RWPE2 (cell line): ENCODE data around the gene VIPR2.
"Not testable (repeated sequence)": the region's sequence is repeated elsewhere in the genome, so short reads cannot be mapped to it uniquely, and the experiment has no call there.

Experiments used
- ATAC-seq: fragments of 200-7000 bp; cut with Tn5 transposase; 3 replicates; pipeline ENCODE4 v1.9.1; 2021; ENCODE audit warnings: low read depth
- DNase-seq: peaks from one replicate; pipeline ENCODE4 v3.0.0-alpha.2; 2020; ENCODE audit warnings: low spot score
- H3K27ac ChIP-seq: fragments of 450-650 bp; 2 replicates; pipeline ENCODE4 v1.5.1; 2017; ENCODE audit warnings: mild to moderate bottlenecking; ENCODE audit not compliant: poor library complexity, severe bottlenecking
- H3K27me3 ChIP-seq: fragments of 250-450 bp; sonication (Bioruptor Pico); 2 replicates; pipeline ENCODE4 v1.5.1; 2021; ENCODE audit warnings: mild to moderate bottlenecking, moderate library complexity; ENCODE audit not compliant: insufficient read depth, poor library complexity, severe bottlenecking
- H3K36me3 ChIP-seq: fragments of 250-450 bp; sonication (Bioruptor Pico); 2 replicates; pipeline ENCODE4 v1.5.1; 2020; ENCODE audit warnings: low read depth, mild to moderate bottlenecking, moderate library complexity
- H3K4me1 ChIP-seq: fragments of 250-450 bp; sonication (Bioruptor Pico); 2 replicates; pipeline ENCODE4 v1.5.1; 2021; ENCODE audit warnings: mild to moderate bottlenecking, moderate library complexity; ENCODE audit not compliant: insufficient read depth, poor library complexity, severe bottlenecking
- H3K4me3 ChIP-seq: fragments of 250-450 bp; sonication (Bioruptor Pico); 2 replicates; pipeline ENCODE4 v1.5.1; 2021; ENCODE audit warnings: mild to moderate bottlenecking, moderate library complexity; ENCODE audit not compliant: severe bottlenecking
- H3K9me3 ChIP-seq: fragments of 250-450 bp; sonication (Bioruptor Pico); 2 replicates; pipeline ENCODE4 v1.5.1; 2021; ENCODE audit warnings: mild to moderate bottlenecking, moderate library complexity; ENCODE audit not compliant: severe bottlenecking
- TF ChIP-seq, protein P1 (sequence below): fragments of 450-650 bp; IDR thresholded peaks from one replicate; pipeline ENCODE4 v1.5.1; 2017; ENCODE audit warnings: mild to moderate bottlenecking, moderate library complexity; ENCODE audit not compliant: poor library complexity, severe bottlenecking

Gene VIPR2

DNA sequence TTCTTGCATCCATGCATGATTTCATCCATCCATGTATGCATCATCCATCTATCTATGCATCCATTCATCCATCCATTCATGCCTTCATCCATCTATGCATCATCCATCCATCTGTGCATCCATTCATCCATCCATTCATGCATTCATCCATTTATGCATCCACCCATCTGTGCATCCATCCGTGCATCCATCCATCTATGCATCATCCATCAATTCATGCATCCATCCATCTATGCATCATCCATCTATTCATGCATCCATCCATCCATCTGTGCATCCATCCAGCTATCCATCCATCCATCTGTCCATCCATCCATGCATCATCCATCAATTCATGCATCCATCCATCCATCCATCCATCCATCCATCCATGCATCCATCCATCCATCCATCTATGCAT, 157.0 kb downstream of the VIPR2 start:
- Histone ChIP-seq H3K4me3 (no peak overlapping the region), H3K27ac (no peak overlapping the region), H3K4me1 (no peaks in the 10 kb centered on the region), H3K36me3 (no peaks in the 10 kb centered on the region), H3K27me3 (peaks cover 23% of the 10 kb centered on the region), H3K9me3 (no peaks in the 10 kb centered on the region)
- TF ChIP-seq, protein P1, sequence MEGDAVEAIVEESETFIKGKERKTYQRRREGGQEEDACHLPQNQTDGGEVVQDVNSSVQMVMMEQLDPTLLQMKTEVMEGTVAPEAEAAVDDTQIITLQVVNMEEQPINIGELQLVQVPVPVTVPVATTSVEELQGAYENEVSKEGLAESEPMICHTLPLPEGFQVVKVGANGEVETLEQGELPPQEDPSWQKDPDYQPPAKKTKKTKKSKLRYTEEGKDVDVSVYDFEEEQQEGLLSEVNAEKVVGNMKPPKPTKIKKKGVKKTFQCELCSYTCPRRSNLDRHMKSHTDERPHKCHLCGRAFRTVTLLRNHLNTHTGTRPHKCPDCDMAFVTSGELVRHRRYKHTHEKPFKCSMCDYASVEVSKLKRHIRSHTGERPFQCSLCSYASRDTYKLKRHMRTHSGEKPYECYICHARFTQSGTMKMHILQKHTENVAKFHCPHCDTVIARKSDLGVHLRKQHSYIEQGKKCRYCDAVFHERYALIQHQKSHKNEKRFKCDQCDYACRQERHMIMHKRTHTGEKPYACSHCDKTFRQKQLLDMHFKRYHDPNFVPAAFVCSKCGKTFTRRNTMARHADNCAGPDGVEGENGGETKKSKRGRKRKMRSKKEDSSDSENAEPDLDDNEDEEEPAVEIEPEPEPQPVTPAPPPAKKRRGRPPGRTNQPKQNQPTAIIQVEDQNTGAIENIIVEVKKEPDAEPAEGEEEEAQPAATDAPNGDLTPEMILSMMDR = no peak
- ATAC-seq (no peak), DNase-seq (no peak)

- Histone ChIP-seq H3K4me1 (no peaks in the 10 kb centered on the region), H3K27ac (no peak overlapping the region), H3K9me3 (peaks cover 3% of the 10 kb centered on the region), H3K36me3 (no peaks in the 10 kb centered on the region), H3K27me3 (peaks cover 5% of the 10 kb centered on the region), H3K4me3 (no peak overlapping the region)
- TF ChIP-seq, protein P1 = no peak
- ATAC-seq (no peak), DNase-seq (no peak)
Measured at GRCh38 chr7:158985583-158985982, 159.1 kb downstream of the VIPR2 start.

DNA sequence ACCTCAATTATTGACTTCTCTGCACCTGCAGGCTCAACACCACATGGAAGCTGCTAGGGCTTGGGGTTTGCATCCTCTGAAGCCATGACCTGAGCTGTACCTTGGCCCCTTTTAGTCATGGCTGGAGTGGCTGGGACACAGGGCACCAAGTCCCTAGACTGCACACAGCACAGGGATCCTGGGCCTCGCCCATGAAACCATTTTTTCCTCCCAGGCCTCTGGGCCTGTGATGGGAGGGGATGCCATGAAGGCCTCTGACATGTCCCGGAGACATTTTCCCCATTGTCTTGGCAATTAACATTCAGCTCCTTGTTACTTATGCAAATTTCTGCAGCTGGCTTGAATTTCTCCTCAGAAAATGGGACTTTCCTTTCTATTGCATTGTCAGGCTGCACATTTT, 160.7 kb downstream of the VIPR2 start:
- H3K36me3 ChIP-seq, H3K27me3 ChIP-seq, H3K27ac ChIP-seq, H3K4me1 ChIP-seq, H3K9me3 ChIP-seq, DNase-seq, H3K4me3 ChIP-seq, ATAC-seq: not testable (repeated sequence)

DNA sequence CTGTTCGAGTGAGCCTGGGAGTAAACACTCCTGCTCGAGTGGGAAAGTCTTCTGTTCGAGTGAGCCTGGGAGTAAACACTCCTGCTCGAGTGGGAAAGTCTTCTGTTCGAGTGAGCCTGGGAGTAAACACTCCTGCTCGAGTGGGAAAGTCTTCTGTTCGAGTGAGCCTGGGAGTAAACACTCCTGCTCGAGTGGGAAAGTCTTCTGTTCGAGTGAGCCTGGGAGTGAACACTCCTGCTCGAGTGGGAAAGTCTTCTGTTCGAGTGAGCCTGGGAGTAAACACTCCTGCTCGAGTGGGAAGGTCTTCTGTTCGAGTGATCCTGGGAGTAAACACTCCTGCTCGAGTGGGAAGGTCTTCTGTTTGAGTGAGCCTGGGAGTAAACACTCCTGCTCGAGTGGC, 162.6 kb downstream of the VIPR2 start:
- not testable (repeated sequence) for H3K4me1 ChIP-seq, H3K9me3 ChIP-seq

DNA sequence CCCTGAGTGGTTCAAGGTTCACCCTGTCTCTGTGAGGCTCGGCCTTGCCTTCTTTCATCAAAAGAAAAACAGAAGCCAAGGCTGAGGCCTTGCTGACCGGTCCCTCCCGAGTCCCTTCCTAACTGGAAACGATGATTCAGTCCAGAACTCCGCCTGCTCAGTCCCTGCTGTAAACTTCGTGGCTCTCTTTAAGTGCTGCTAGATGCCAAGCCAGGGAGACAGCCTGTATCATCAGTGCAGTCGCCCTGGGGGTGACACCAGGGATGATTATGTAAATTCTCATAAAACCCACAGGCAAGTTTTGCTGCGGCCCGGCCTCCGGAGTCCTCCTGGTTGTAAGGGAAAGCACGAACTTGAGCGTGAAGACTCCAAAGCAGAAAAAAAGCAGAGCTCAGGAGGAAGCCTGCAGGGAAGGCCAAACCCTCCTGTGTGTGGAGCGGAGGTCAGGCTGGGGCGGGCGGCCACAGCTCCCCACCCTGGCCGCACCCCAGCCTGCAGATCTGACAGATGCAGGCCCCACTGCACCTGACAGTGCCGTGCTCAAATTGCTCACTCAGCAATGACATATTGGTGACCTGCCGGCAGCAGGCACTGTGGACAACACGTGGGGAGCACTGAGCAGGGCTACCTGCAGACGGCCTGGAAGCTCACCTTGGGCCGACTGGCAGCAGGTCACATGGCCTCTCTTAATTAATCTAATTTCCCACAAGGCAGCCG, 164.9 kb downstream of the VIPR2 start:
- TF ChIP-seq, protein P1 = no peak

More for the DNA sequence above, 162.6 kb downstream of the VIPR2 start:
- not testable (repeated sequence) for DNase-seq, H3K27me3 ChIP-seq, H3K36me3 ChIP-seq, H3K27ac ChIP-seq, ATAC-seq, H3K4me3 ChIP-seq

GRCh38 chr7:158979023-158979529, 165.6 kb downstream of the VIPR2 start:
- no peaks in the 10 kb centered on the region for H3K27me3 ChIP-seq
- H3K9me3 ChIP-seq = peaks cover 3% of the 10 kb centered on the region
- no peaks in the 10 kb centered on the region for H3K36me3 ChIP-seq
- H3K27ac ChIP-seq = no peak overlapping the region
- H3K4me3 ChIP-seq = no peak overlapping the region
- TF ChIP-seq, protein P1 = no peak
- ATAC-seq = no peak
- DNase-seq = no peak
- no peaks in the 10 kb centered on the region for H3K4me1 ChIP-seq

More for the DNA sequence above, 164.9 kb downstream of the VIPR2 start:
- no peaks in the 10 kb centered on the region for H3K27me3 ChIP-seq
- H3K4me1 ChIP-seq = no peaks in the 10 kb centered on the region
- H3K36me3 ChIP-seq = no peaks in the 10 kb centered on the region
- peaks cover 3% of the 10 kb centered on the region for H3K9me3 ChIP-seq
- no peak for DNase-seq
- no peak overlapping the region for H3K4me3 ChIP-seq
- no peak overlapping the region for H3K27ac ChIP-seq
- no peak for ATAC-seq
